ENCODE measurements around the gene COL5A2.

- no peak for TF ChIP-seq EZH2 (IDR thresholded peaks at IDR 0.05; ENCODE audit: insufficient read depth, poor library complexity, severe bottlenecking)
- TF ChIP-seq EZH2phosphoT487 (IDR thresholded peaks at IDR 0.05; ENCODE audit: insufficient read depth, low read depth), result no peak
Observed at GRCh38 chr2:189150033-189150432, 29.5 kb downstream of the COL5A2 start.
